Heart left ventricle (tissue), 16 donors: ENCODE results near the gene PGLYRP1. TPM values are rescaled to one million over a fixed set of nuclear protein-coding genes. Genes with fewer than 3 reads are reported as not detected.
A peak's percentile ranks its signal among the peaks of the same experiment; 100 is the strongest.

Source experiments
- ATAC-seq, 4 donors: fragments of 200-7000 bp; cut with Tn5 transposase; one replicate each; pipeline ENCODE4 v1.9.1; 2020 to 2022; ENCODE audit warnings: moderate library complexity in 4 of 4, mild to moderate bottlenecking in 3 of 4, moderate number of reproducible peaks in 1 of 4
- DNase-seq, 5 donors: peaks; one replicate each; pipeline ENCODE4 v3.0.0-alpha.2; 2020
- H3K27ac ChIP-seq, 12 donors: fragments of 200-600 bp; sonication (generic) in 4 of 12; one replicate each; pipeline versions ENCODE4 v1.5.0 to v1.8.0; 2016 to 2022; ENCODE audit warnings: mild to moderate bottlenecking in 2 of 12
- H3K27me3 ChIP-seq, 9 donors: fragments of 200-600 bp; sonication (generic) in 2 of 9; one replicate each; pipeline versions ENCODE4 v1.5.1 to v1.8.0; 2016 to 2022; ENCODE audit warnings: mild to moderate bottlenecking in 3 of 9
- H3K36me3 ChIP-seq, 9 donors: fragments of 200-600 bp; sonication (generic) in 2 of 9; one replicate each; pipeline versions ENCODE4 v1.5.0 to v1.8.0; 2018 to 2022; ENCODE audit warnings: mild to moderate bottlenecking in 2 of 9
- H3K4me1 ChIP-seq, 12 donors: fragments of 200-600 bp; sonication (generic) in 4 of 12; one replicate each; pipeline versions ENCODE4 v1.5.0 to v1.8.0; 2016 to 2022; ENCODE audit warnings: mild to moderate bottlenecking in 3 of 12
- H3K4me3 ChIP-seq, 12 donors: fragments of 200-600 bp; sonication (generic) in 4 of 12; one replicate each; pipeline versions ENCODE4 v1.5.0 to v1.8.0; 2017 to 2022; ENCODE audit warnings: mild to moderate bottlenecking in 9 of 12, moderate library complexity in 4 of 12
- H3K9me3 ChIP-seq, 12 donors: fragments of 200-600 bp; sonication (generic) in 4 of 12; one replicate each; pipeline versions ENCODE4 v1.5.0 to v1.8.0; 2016 to 2022; ENCODE audit warnings: mild to moderate bottlenecking in 1 of 12
- CTCF ChIP-seq, 12 donors: fragments of 200-600 bp; sonication (generic) in 4 of 12; IDR thresholded peaks; one replicate each; pipeline versions ENCODE4 v1.5.0 to v1.8.0; 2018 to 2022; ENCODE audit warnings: antibody characterized with exemption in 12 of 12, mild to moderate bottlenecking in 5 of 12
- POLR2A ChIP-seq, 2 donors: fragments of 450-650 bp; IDR thresholded peaks; one replicate each; pipeline ENCODE4 v1.6.1; 2017; ENCODE audit warnings: antibody characterized with exemption in 2 of 2, mild to moderate bottlenecking in 2 of 2, moderate library complexity in 2 of 2
- WGBS, 4 donors: extraction: QIAGEN DNeasy Blood & Tissue Kit in 2 of 4; methylation state at CpG; one replicate each; pipeline versions ENCODE4 v1.1.5 to v1.1.7; 2013 to 2018; 5-methylcytosine and 5-hydroxymethylcytosine counted together
- intact Hi-C, 10 donors: fragments of 100-400 bp; cut with DNase I; formaldehyde crosslinking; loops; one replicate each; pipeline versions ENCODE4 v1.11.1 to v1.14.2; 2022
- polyA plus RNA-seq, 2 donors: library from polyadenylated mRNA; stranded (reverse); fragments of 200-250 nt; gene quantifications; one replicate each; pipeline ENCODE4 v1.2.3, GENCODE V29; 2013
- total RNA-seq, 9 donors: library from RNA; depleted of rRNA in 2 of 9; stranded (reverse); fragments of >200 nt in 2 of 9; fragmentation: NEBNext Ultra II Directional in 3 of 9; extraction: Animal tissue kit (Norgen Biotek cat#: 25700) in 3 of 9; gene quantifications; one replicate each; pipeline versions ENCODE4 v1.1.0 to v1.2.4, GENCODE V29; 2016 to 2023
- donor health status: ischemic (EF 13 %, LVEDD 7.1; RV severe dilation, severe dysfunction).
- donor health status: healthy with polysubstance abuse.
- donor health status: DM: no; HTN: yes; CAD: no.
- donor health status: DM: no; HTN: no; CAD: no.
- donor health status: ischemic (EF 25% LVEDD 6.9; RV normal size, moderate dysfunction).
- donor health status: ischemic (EF 25% LVEDD 5.7; RV mildly dilated, moderate dysfunction).
- donor health status: healthy.
- donor health status: DM: yes; HTN: yes; CAD: no.
- donor health status: ischemic (EF 35%, LVEDD 5.7; RV mildly dilated, moderate dysfunction).
- donor health status: nonischemic (EF 11% LVEDD 7.7; RV severe dilation, severe dysfunction).
- donor health status: DM: yes; HTN: yes; CAD: no.
- donor health status: PGD.
- donor health status: ischemic (EF 29% LVEDD 5.4; RV normal size, mild dysfunction).
- donor health status: nonischemic (EF 23%, LVEDD 6.1; RV moderate dilation, normal function).

Gene PGLYRP1
- total and polyA plus RNA-seq, 11 donors: 0.24 to 3.9 (median 0.53) TPM; not detected in 7

- intact Hi-C loops: loop anchor here in 1 of 10 donors (2.0 kb wide), 1 partner anchor 93 kb away; the partner anchor contains the start of gene MYPOP
- Histone ChIP-seq H3K36me3 (peaks cover 0 to 5% (median 0%) of the 10 kb centered on the region in 9 donors), H3K27ac (peak overlapping the region in 11 of 12 donors; percentile 64 to 89 (median 76)), H3K27me3 (peaks cover 0 to 12% (median 0%) of the 10 kb centered on the region in 9 donors), H3K9me3 (no peaks in the 10 kb centered on the region), H3K4me1 (peaks cover 3 to 23% (median 13%) of the 10 kb centered on the region in 12 donors), H3K4me3 (peak overlapping the region; percentile 61 to 91 (median 76))
- ATAC-seq (no peak), DNase-seq (peak in 1 of 5 donors; percentile 8)
- 9 to 12% (median 9%) methylated on average over 13 of the region's 13 CpGs for WGBS, 4 donors
- TF ChIP-seq CTCF (IDR thresholded peaks at IDR 0.05) (no peak), POLR2A (IDR thresholded peaks at IDR 0.05) (no peak)
Measured at GRCh38 chr19:45995715-45996385, 27.0 kb downstream of the PGLYRP1 start.

GRCh38 chr19:45994998-45995714, 27.7 kb downstream of the PGLYRP1 start, which contains the start of gene CCDC61:
CCDC61 (plus strand) TSS chr19:45995467; CDS start chr19:46003019, 7,552 bp downstream.
- peak within 1 kb of the TSS; percentile 61 to 91 (median 76) for H3K4me3 ChIP-seq
- peaks cover 0 to 12% (median 0%) of the 10 kb centered on the region in 9 donors for H3K27me3 ChIP-seq
- no peak for TF ChIP-seq CTCF (IDR thresholded peaks at IDR 0.05)
- TF ChIP-seq POLR2A (IDR thresholded peaks at IDR 0.05): peak in 1 of 2 donors; percentile 94
- peaks cover 3 to 20% (median 13%) of the 10 kb centered on the region in 12 donors for H3K4me1 ChIP-seq
- peak within 1 kb of the TSS in 11 of 12 donors; percentile 64 to 89 (median 76) for H3K27ac ChIP-seq
- H3K9me3 ChIP-seq: no peaks in the 10 kb centered on the region
- H3K36me3 ChIP-seq: peaks cover 0 to 5% (median 0%) of the 10 kb centered on the region in 9 donors
- intact Hi-C loops: loop anchor here in 2 of 10 donors (2.0 to 5.0 kb wide), 2 partner anchors 68 to 92 kb away; partner anchors contain the start of gene MYPOP (in 1 of the 2)
- ATAC-seq: peak; percentile 99
- peak; percentile 94 to 96 (median 95) for DNase-seq
- WGBS, 4 donors: 0% methylated on average over 32 to 34 of the region's 34 CpGs

GRCh38 chr19:45994456-45994997, 28.3 kb downstream of the PGLYRP1 start:
- peak in 1 of 4 donors; percentile 1 for ATAC-seq
- H3K4me3 ChIP-seq: peak overlapping the region in 11 of 12 donors; percentile 24 to 91 (median 68)
- intact Hi-C loops: loop anchor here in 2 of 10 donors (2.0 to 5.0 kb wide), 2 partner anchors 67 to 92 kb away; partner anchors contain the start of gene MYPOP (in 1 of the 2)
- 13 to 17% (median 13%) methylated on average over 8 of the region's 8 CpGs for WGBS, 4 donors
- peaks cover 0 to 9% (median 0%) of the 10 kb centered on the region in 9 donors for H3K27me3 ChIP-seq
- H3K36me3 ChIP-seq: peaks cover 0 to 5% (median 0%) of the 10 kb centered on the region in 9 donors
- TF ChIP-seq CTCF (IDR thresholded peaks at IDR 0.05) (no peak), POLR2A (IDR thresholded peaks at IDR 0.05) (no peak)
- peaks cover 3 to 16% (median 13%) of the 10 kb centered on the region in 12 donors for H3K4me1 ChIP-seq
- peak overlapping the region in 3 of 12 donors; percentile 16 to 44 (median 26) for H3K27ac ChIP-seq
- DNase-seq: no peak
- H3K9me3 ChIP-seq: no peaks in the 10 kb centered on the region
